GM10248 (cell line): ENCODE results near the gene CADM2.
"Not testable (repeated sequence)": the region's sequence is repeated elsewhere in the genome, so short reads cannot be mapped to it uniquely, and the experiment has no call there.

Source experiments
- CTCF ChIA-PET: fragments of 300-600 bp; sonication (Branson Sonifier 250); formaldehyde crosslinking; extraction: SDS; loops from one replicate; lab custom pipeline; 2021; ENCODE audit warnings: antibody characterized with exemption; lab: Yijun Ruan, JAX
- POLR2A ChIA-PET: fragments of 350-650 bp; sonication (Branson Sonifier 250); formaldehyde crosslinking; extraction: SDS; loops from one replicate; lab custom pipeline; 2020; ENCODE audit warnings: antibody characterized with exemption; lab: Yijun Ruan, JAX
- DNase-seq: peaks from one replicate; pipeline ENCODE4 v3.0.0; 2012; ENCODE audit errors: extremely low spot score
- TF ChIP-seq, protein P1 (sequence below): IDR thresholded peaks from 2 replicates; pipeline ENCODE4 v1.5.1; 2012; ENCODE audit warnings: mild to moderate bottlenecking, low read depth; ENCODE audit errors: extremely low read depth, missing control alignments, control extremely low read depth

CADM2 gene

DNA sequence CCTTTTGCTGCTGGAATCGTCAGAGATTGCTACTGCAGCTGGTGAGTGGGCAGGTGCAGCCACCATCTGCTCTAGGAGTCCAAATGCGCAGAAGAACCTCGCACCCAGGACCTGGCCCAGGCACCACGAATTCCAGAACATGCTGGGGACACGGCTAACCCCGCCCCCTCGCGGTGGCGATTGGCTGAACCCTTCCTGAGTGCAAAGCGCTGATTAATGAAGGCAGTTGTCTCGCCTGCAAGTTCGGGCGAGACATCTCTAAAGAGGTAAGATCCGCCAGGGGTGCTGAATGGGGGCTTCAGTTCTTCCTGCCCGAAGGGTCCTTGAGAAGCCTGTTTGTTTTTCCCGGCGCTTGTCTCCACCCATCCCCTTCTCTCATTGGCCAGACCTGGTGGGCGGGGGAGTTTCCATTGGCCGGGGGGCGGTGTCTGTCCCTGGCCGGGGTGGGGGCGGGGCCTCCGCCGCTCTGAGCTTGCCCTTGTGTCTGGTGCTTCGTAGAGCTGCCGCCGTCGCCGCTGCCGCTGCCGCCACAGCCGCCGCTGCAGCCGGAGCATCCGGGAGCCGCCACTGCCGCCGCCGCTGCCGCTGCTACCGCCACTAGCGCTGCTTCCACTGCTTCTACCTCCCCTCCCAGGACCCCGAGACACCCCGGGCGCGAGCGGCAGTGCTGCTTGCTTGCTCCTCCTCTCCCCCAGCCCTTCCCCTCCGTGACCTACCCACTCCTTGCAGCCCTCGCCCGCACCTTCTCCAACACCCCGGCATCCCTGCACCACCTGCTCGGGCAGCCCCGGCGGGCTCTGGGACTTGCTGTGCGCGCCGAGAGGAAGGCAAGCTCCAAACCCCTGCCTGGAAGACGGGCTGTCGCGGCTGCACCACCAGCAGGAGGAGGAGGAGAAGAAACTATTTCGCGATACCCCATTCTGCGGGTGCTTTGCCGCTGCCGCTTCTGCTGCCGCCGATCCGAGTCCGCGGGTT is at the start of gene CADM2:
CADM2 (plus strand) TSS at position 495 of the 975 bp plus-strand sequence.
- ChIA-PET POLR2A (no interaction called here), CTCF (interaction anchor here (0.6 to 1.7 kb wide), 3 partner anchors 10 to 256 kb away, joined by 3 read pairs; no protein-coding TSS in a partner anchor)
- TF ChIP-seq, protein P1, sequence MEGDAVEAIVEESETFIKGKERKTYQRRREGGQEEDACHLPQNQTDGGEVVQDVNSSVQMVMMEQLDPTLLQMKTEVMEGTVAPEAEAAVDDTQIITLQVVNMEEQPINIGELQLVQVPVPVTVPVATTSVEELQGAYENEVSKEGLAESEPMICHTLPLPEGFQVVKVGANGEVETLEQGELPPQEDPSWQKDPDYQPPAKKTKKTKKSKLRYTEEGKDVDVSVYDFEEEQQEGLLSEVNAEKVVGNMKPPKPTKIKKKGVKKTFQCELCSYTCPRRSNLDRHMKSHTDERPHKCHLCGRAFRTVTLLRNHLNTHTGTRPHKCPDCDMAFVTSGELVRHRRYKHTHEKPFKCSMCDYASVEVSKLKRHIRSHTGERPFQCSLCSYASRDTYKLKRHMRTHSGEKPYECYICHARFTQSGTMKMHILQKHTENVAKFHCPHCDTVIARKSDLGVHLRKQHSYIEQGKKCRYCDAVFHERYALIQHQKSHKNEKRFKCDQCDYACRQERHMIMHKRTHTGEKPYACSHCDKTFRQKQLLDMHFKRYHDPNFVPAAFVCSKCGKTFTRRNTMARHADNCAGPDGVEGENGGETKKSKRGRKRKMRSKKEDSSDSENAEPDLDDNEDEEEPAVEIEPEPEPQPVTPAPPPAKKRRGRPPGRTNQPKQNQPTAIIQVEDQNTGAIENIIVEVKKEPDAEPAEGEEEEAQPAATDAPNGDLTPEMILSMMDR = no peak

DNA sequence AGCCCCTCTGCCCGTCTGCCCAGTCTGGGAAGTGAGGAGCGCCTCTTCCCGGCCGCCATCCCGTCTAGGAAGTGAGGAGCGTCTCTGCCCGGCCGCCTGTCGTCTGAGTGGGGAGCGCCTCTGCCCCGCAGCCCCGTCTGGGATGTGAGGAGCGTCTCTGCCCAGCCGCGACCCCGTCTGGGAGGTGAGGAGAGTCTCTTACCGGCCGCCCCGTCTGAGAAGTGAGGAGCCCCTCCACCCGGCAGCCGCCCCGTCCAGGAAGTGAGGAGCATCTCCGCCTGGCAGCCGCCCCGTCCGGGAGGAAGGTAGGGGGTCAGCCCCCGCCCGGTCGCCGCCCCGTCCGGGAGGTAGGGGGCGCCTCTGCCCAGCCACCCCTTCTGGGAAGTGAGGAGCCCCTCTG is 40.2 kb upstream of the CADM2 start:
- DNase-seq, CTCF ChIA-PET, POLR2A ChIA-PET: not testable (repeated sequence)

More for the DNA sequence above, at the start of gene CADM2:
- peak; percentile 90 for DNase-seq

DNA sequence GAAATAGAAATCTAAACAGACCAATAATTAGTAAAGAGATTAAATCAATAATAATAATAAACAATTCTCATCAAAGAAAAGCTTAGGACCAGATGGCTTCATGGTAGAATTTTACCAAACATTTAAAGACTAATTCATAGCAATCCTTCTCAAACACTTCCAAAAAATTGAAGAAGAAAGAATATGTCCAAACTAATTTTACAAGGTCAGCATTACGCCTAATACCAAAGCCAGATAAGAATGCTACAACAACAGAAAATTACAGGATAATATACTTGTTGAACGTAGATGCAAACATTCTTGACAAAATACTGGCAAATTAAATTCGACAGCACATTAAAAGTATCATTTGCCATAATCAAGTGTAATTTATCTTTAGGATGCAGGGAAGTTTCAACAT is 36.1 kb upstream of the CADM2 start:
- no peak for DNase-seq
- ChIA-PET CTCF (no interaction called here), POLR2A (no interaction called here)
- TF ChIP-seq, protein P1 = no peak

DNA sequence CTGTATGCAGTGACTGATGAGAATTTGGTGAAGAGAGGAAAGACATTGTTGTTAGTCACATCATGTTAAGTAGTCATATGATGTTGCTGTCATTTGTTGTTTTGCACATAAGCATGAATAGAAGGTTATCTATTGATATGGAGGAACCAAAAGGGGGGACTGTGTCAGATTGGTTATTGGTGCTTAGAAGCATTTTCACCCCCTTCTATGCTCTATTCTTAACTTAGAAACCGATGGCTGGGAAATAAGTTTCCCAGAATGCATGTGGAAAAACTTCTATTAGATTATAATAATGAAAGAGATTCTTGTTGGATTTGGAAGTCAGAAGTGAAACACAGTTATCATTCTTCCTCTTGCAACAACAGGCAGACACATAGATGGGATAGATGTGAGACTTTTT is 33.2 kb upstream of the CADM2 start:
- ChIA-PET POLR2A (no interaction called here), CTCF (no interaction called here)
- TF ChIP-seq, protein P1 = no peak

DNA sequence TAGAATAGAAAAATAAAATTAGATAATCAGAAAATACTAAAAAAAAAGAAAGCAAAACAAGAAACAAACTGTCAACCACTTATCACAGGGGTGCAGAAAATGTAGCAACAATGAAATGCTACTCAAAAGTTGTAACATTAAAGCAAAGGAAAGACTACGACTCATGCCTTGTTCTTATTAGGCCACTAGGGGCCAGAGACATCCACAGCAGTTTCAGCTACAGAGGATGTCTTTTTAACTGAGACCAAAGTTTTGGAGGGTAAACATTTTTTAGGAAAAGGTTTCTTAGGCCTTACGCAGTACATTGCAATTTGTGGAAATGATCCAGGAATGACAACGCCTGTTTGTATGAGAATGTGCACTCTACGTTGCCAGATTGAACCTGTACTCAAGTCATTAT is 15.4 kb upstream of the CADM2 start:
- ChIA-PET POLR2A (no interaction called here), CTCF (no interaction called here)
- no peak for DNase-seq
- TF ChIP-seq, protein P1 = no peak

More for the DNA sequence above, 33.2 kb upstream of the CADM2 start:
- DNase-seq = no peak

DNA sequence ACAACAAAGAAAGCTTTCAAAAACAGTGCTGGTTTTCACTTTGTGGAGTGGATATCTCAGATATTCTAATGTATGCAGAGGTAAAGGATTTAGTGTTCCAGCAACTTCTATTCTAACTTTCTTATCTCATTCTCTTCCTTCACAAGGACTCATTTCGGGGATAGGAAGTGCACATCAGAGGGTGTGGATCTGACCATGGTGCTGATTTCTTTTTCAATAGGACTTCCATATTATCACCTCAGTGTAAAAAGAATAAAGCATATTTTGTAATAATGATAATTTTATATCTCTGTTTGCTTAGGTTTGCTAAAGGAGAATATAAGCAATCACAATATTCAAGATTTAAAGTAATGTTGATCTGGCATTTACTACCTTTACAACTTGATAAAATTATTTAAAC is 12.5 kb upstream of the CADM2 start:
- TF ChIP-seq, protein P1 = no peak
- DNase-seq = no peak
- ChIA-PET CTCF (no interaction called here), POLR2A (no interaction called here)
